ENCODE measurements around the gene UBFD1.

Gene UBFD1

GRCh38 chr16:23611936-23612335 lies 54.4 kb downstream of the UBFD1 start:
- no peak for DNase-seq

- DNase-seq, result no peak
These were observed 58.3 kb downstream of the UBFD1 start for GRCh38 chr16:23615805-23616204.

Measured in activated T-cell treated with anti-CD3 and anti-CD28 coated beads, Interleukin-2, amount 50 U/mL, for 1 hour (primary cell).